BE2C (cell line): ENCODE results near the gene NAA80.

Experiments
- DNase-seq: peaks from one replicate; pipeline ENCODE4 v3.0.0-alpha.2; 2020
- H3K27me3 ChIP-seq: fragments of 250-450 bp; sonication (Bioruptor Pico); 2 replicates; pipeline ENCODE4 v1.5.1; 2020; ENCODE audit warnings: mild to moderate bottlenecking
- H3K36me3 ChIP-seq: fragments of 250-450 bp; sonication (Bioruptor Pico); 2 replicates; pipeline ENCODE4 v1.5.1; 2020; ENCODE audit warnings: mild to moderate bottlenecking
- H3K4me1 ChIP-seq: fragments of 250-450 bp; sonication (Bioruptor Pico); 2 replicates; pipeline ENCODE4 v1.5.1; 2020
- H3K4me3 ChIP-seq: 2 replicates; pipeline ENCODE4 v1.5.1; 2011; ENCODE audit warnings: low read depth, low read length
- H3K9me3 ChIP-seq: fragments of 250-450 bp; sonication (Bioruptor Pico); 2 replicates; pipeline ENCODE4 v1.5.1; 2020
- CTCF ChIP-seq: IDR thresholded peaks from 2 replicates; pipeline ENCODE4 v1.5.1; 2012; ENCODE audit warnings: mild to moderate bottlenecking, low read depth, low read length

NAA80 gene

GRCh38 chr3:50258029-50258680 lies 41.0 kb downstream of the NAA80 start:
- TF ChIP-seq CTCF = no peak
- H3K4me1 ChIP-seq = peaks cover 4% of the 10 kb centered on the region

GRCh38 chr3:50256978-50257890 lies 42.0 kb downstream of the NAA80 start:
- peak; percentile 63 for TF ChIP-seq CTCF
- Histone ChIP-seq H3K4me3 (no peak overlapping the region), H3K4me1 (peaks cover 4% of the 10 kb centered on the region), H3K27me3 (no peaks in the 10 kb centered on the region), H3K36me3 (peaks cover 4% of the 10 kb centered on the region), H3K9me3 (no peaks in the 10 kb centered on the region)
- DNase-seq = peak; percentile 59

More at GRCh38 chr3:50258029-50258680, 41.0 kb downstream of the NAA80 start:
- no peaks in the 10 kb centered on the region for H3K27me3 ChIP-seq
- DNase-seq = no peak
- no peak overlapping the region for H3K4me3 ChIP-seq
- peaks cover 4% of the 10 kb centered on the region for H3K36me3 ChIP-seq
- no peaks in the 10 kb centered on the region for H3K9me3 ChIP-seq

GRCh38 chr3:50255251-50255615 lies 44.0 kb downstream of the NAA80 start:
- Histone ChIP-seq H3K9me3 (no peaks in the 10 kb centered on the region), H3K36me3 (peaks cover 4% of the 10 kb centered on the region), H3K4me3 (no peak overlapping the region), H3K27me3 (no peaks in the 10 kb centered on the region), H3K4me1 (peaks cover 4% of the 10 kb centered on the region)
- DNase-seq = no peak
- TF ChIP-seq CTCF = no peak

GRCh38 chr3:50254577-50255250 lies 44.5 kb downstream of the NAA80 start:
- H3K4me1 ChIP-seq = peaks cover 3% of the 10 kb centered on the region
- peaks cover 4% of the 10 kb centered on the region for H3K36me3 ChIP-seq
- H3K9me3 ChIP-seq = no peaks in the 10 kb centered on the region
- TF ChIP-seq CTCF = no peak
- no peak for DNase-seq
- no peaks in the 10 kb centered on the region for H3K27me3 ChIP-seq
- no peak overlapping the region for H3K4me3 ChIP-seq

GRCh38 chr3:50251220-50251619 lies 48.0 kb downstream of the NAA80 start:
- no peaks in the 10 kb centered on the region for H3K36me3 ChIP-seq
- no peaks in the 10 kb centered on the region for H3K9me3 ChIP-seq
- no peak for DNase-seq
- TF ChIP-seq CTCF = no peak
- H3K4me1 ChIP-seq = peaks cover 4% of the 10 kb centered on the region
- H3K4me3 ChIP-seq = no peak overlapping the region
- no peaks in the 10 kb centered on the region for H3K27me3 ChIP-seq
